T-helper 22 cell (primary cell): ENCODE data around the gene ATOX1.
"Not testable (repeated sequence)": the region's sequence is repeated elsewhere in the genome, so short reads cannot be mapped to it uniquely, and the experiment has no call there.

Experiments
- DNase-seq: peaks from one replicate; pipeline ENCODE4 v3.0.0-alpha.2; 2020; ENCODE audit warnings: low read depth

Gene ATOX1

GRCh38 chr5:151733358-151734063, 24.9 kb downstream of the ATOX1 start:
- no peak for DNase-seq

DNA sequence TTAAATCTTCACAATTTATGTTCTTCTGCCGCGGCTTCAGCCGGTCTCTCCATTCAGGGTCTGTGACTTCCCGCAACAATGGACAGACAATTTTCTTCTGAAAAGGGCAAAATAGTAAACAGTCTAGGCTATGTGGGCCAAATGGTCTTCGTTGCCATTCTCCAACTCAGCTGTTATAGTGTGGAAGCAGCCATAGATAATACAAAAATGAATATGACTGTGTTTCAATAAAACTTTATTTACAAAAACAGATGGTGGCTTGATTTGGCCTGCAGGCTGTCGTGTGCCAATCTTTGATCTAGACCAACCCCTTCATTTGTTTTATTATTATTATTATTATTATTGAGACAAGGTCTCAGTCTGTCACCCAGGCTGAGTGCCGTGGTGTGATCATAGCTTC, 28.1 kb downstream of the ATOX1 start:
- DNase-seq = no peak

DNA sequence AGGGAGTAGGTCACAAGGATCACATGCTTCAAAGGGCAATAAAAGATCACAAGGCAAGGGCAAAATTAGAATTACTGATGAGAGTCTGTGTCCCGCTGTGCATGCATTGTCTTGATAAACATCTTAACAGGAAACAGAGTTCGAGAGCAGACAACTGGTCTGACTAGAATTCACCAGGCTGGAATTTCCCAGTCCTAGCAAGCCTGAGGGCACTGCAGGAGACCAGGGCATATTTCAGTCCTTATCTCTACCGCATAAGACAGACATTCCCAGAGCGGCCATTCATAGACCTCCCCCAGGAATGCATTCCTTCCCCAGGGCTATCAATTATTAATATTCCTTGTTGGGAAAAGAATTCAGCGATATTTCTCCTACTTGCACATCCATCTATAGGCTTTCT, 28.8 kb downstream of the ATOX1 start:
- not testable (repeated sequence) for DNase-seq

DNA sequence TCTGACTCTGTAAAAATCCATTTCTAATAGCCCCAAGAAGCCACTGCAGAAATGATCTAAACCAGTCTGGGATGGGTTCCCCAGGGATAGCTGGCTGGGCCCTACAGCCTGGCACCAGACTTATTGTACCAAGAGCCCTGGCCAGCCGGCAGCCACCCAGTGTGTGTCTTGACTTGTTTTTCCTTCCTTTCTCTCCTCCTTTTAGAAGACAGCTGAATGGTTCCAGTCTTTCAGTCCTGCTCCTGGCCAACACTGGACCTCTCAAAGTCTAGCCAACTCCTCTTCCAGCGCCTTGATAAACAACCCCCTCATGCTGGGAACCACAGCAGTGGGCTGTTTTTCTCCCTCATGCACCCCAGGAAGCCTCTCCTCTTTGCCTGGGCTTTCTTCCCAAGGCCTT, 34.1 kb downstream of the ATOX1 start:
- DNase-seq = no peak

DNA sequence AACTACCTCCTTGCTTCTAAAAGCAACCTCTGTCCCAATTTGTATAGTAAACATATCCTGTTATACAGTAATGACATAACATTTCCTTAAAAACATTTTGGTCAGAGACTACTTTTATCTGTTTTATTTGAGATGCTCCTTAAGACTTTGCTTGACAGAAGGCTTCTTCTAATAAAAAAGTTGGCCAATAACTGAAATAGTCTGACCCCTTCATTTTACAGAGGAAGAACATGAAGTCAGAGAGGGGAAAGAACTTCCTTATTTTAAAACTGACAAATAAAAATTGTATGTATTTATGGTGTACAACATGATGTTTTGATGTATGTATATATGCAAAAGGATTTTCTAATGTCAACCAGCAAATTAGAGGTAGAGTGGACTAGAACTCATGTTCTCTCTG, 35.9 kb downstream of the ATOX1 start:
- DNase-seq = no peak

DNA sequence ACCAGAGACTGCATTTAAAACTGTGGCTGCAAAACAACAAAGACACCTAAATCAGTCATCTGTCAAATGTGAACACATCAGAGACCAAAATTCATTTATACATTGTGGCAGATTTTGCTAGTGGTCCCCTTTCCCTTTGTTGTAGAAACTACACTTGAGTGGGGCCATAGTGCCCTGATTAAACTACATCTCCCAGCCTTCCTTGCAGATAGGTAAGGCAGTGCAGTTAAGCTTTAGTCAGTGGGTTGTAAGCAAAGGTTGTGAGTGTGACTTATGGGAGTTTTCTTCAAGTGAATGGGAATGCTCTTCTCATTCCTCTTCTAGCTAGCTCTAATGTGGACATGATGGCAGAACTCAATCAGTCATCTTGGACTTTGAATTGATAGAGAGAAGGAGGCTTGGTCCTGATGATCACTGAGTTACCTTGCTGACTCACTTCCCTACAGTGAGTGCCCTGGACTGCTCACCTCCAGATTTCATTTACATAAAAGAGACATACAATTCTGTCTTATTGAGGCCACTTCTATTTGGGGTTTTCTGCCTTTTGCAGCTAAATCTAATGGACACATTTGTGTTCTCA, 36.5 kb downstream of the ATOX1 start:
- no peak for DNase-seq

DNA sequence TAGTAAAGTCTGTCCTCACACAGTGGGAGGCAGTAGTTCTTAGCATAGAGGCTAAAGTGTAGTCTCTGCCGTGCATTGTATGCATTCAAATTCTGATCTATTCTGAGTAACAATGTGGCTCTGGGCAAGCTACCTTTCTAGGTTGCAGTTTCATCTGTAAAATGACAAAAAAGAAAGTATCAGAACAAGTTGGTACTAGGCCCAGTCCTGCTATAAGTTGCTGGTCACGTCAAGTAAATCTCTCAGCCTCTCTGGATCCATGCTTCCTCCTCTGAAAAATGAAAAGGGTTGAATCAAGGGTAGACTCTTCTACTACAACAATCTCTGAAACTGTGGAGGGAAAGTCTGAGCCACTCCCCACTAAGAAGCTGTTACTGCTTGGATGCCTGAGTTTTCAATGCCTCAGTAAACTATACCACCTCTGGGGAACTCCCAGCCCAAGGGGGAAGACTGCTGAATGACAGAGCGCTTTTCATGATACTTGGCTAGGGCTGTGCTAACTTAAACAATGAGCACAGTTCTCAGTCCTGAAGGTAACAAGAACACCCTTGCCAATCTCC, 37.3 kb downstream of the ATOX1 start:
- no peak for DNase-seq

DNA sequence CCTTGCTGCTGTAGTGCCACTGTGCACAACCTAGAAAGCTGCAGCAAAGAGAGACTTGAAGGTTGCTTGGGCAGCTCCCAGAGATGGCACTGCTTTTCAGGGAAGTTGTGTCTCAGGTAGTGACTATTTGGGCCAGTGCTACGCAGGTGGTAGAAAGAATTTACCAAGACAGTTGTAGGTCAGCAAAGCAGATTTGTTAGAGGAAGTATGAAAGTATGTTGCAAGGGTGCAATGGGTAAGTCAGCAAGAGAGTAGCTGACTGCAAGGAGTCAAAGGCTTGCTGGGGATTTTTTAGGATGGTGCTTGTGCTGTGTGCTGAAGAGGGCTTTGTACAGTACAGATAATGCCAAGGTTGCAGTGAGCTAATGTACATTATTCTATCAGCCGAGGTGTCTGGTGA, 38.2 kb downstream of the ATOX1 start:
- DNase-seq = no peak

DNA sequence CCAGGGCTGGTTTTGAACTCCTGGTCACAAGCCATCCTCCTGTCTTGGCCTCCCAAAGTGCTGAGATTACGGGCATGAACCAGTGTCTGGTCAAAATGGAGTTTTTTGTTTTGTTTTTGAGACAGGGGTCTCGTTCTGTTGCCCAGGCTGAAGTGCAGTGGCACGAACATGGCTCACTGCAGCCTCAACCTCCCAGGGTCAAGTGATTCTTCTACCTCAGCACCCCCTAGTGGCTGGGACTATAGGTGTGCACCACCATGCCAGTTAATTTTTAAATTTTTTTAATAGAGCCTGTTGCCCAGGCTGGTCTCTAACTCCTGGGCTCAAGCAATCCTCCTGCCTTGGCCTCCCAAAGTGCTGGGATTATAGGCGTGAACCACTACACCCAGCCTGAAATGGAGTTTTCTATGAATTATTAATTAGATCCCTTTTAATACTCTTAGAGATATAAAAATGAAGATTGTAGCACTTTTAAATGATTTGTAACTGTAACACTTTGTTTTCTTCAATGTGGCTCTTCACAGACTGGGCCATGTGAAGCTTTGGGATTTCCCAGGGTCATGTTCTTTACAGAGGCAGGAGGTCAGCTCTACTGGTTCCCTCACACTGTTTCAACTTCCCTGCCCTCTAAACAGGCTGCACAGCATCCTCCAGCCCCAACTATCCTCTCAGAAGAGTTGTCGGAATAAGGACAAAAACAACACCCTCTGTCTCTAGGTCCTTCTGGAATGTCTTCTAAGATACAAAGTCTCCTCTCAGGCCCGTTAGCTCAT, 39.0 kb downstream of the ATOX1 start:
- no peak for DNase-seq

DNA sequence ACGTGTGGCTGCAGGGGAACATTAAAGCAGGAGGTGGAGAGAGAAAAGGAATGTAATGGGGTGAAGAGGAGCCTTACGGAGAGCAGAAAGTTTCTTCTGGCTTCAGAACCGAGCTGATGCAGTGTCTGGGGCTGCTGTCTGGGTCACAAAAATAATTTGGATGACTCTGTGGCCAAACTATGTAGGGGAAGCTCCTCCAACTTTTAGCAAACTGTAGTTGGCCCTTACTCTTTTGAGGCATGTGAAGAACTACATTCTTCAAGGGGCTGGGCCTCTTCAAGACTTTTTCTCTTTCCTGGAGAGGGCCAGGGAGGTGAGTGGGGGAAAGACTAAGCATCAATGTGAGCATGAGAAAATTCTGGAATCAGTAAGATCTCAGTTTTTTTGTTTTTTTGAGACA, 39.8 kb downstream of the ATOX1 start:
- no peak for DNase-seq

DNA sequence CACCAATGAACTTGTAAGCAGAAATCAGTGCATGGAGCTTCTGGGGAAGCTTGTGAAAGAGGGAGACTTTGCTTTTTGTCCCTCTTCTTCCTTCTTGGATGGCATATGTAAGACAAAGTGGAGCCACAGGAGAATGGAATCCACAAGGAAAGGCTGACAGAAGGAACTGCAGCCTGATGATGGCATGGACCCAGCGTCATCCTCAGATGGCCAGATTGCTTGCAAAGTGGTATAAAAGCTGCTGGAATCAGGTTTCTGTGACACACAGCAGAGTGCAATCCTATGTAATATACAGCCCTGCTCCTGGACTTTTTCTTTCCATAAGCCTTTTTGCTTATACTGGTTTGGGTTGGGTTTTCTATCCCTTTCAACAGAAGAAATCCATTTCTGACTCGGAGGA, 40.3 kb downstream of the ATOX1 start:
- no peak for DNase-seq

- DNase-seq = no peak
Observed at GRCh38 chr5:151717416-151717815, 41.0 kb downstream of the ATOX1 start.

DNA sequence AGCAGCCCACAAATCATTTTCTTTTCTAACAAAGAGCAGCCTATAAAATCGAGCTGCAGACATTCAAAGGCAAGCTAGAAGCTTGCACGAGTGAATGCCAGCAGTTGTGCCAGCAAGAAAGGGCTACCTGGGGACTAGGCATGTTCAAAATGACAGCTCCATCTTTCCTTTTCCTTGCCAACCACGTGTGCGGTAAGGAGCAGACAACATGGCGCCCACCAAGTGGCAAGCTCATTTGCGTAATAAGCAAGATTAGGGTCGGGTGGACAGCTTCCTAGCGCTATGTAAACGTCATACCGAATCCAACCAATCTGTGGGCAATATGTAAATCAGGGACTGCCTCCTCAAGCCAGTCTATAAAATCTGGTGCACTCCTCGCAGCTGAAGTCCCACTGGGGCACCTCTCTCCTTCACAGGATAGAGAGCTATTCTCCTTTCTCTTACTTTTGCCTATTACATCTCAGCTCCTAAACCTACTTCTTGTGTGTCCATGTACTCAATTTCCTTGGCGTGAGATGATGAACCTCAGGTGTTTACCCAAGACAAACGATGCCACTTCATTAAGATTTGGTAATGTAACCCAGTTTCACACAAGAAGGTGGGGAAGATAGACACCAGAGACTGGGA, 49.2 kb downstream of the ATOX1 start:
- DNase-seq = no peak

DNA sequence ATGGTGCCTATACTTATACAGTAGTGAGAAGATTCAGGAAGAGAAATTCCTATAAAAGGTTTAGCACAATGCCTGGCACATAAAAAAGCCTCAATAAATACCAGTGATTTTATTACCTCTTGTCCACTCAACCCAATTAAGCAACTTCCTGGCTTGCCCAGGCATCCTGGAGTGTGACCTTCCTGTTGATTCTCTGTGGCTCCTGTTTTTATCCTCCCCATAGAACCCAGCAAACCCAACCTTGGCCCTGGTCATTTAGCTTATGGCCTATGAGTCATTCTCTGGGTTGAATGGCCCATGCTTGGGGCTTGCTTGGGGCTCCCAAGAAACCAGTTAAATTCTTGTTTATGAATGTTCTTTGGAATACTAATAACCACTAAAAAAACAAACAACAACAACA, 50.3 kb downstream of the ATOX1 start:
- DNase-seq = no peak

- no peak for DNase-seq
Observed at GRCh38 chr5:151707567-151707966, 50.9 kb downstream of the ATOX1 start.

- no peak for DNase-seq
Observed at GRCh38 chr5:151706906-151707305, 51.5 kb downstream of the ATOX1 start.

GRCh38 chr5:151703780-151704179, 54.7 kb downstream of the ATOX1 start:
- DNase-seq = no peak

DNA sequence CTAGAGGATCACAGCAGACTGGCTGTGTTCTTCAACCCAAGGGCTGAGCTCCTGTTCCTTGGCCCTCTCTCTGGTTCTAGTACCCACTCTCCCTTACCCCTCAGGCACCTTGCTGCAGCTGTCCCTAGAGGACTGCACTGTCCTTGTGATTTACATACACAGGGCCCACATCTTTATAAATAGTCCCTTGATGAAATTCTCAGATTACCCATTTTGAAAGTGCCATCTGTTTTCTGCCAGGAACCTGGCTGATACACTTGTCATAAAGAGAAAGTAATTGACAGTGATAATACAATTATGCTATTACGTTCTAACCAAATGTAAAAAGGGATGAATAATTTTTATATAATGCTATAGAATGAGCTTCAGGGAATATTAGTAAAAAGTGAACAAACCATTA, 55.2 kb downstream of the ATOX1 start:
- no peak for DNase-seq

GRCh38 chr5:151700820-151701219, 57.6 kb downstream of the ATOX1 start:
- no peak for DNase-seq

DNA sequence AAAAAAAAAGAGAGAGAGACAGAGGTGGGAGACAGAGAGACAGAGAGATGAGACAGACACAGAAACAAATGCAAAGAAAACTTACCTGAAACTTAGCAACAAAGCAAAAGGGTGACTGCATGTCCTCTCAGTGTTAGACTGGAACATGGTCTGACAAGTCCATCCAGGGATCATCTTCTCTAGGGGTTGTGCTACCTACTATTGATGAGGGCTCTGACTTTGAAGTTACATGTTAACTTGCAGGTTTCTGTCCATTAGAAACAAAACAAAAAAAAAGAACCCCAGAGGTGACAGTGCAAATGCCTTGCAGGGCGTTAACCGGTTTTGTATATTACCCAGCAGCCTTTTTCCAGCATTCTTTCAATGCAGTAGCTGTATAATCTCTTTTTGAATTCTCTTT, 58.1 kb downstream of the ATOX1 start:
- DNase-seq = no peak

DNA sequence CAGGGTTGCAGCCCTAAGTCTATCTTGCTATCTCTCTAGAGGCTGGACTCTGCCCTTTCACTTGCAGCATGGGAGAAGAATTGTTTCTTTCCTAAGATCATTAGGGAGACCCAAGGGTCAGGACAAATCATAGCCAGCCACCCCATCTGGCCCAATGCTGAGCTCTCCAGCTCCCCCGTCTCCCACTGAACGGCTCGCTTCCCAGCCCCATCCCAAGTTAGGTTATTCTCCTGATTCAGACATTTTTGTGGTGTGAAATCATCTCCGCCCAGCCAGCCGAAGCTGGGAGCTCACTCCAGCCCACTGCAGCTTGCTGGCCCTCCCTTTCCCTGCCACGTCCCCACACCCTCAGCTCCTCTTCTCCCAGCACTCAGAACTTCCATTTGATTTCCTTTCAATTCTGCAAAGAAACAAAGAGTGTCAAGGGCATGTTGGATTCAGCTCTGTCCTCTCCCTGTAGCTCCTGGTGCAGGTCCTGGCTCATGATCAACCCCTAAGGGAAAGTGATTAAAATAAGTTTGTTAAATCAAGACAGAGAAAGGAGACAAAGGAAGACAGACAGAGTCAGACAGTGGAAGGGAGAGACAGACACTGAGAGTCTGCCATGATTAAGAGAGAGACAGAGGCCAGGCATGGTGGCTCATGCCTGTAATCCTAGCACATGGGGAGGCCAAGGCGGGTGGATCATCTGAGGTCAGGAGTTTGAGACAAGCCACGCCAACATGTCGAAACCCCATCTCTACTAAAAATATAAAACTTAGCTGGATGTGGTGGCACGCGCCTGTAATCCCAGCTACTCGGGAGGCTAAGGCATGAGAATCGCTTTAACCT, 59.1 kb downstream of the ATOX1 start:
- no peak for DNase-seq

DNA sequence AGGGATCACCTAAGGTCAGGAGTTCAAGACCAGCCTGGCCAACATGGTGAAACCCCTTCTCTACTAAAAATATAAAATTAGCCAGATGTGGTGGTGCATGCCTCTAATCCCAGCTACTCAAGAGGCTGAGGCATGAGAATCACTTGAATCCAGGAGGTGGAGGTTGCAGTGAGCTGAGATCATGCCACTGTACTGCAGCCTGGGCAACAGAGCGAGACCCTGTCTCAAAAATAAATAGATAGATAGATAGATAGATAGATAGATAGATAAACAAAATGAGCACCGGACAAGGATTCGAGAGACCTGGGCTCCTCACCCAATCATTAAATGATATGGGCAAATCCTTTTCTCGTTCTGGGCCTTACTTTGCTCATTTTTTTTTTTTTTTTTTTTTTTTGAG, 60.4 kb downstream of the ATOX1 start:
- DNase-seq = not testable (repeated sequence)
